Astrocyte of the cerebellum (primary cell): ENCODE data around the gene GGA2.

Experiments
- DNase-seq: peaks from one replicate; pipeline ENCODE4 v3.0.0-alpha.2; 2011; ENCODE audit warnings: low read depth
- H3K4me3 ChIP-seq: 2 replicates; pipeline ENCODE4 v1.5.1; 2011; ENCODE audit warnings: mild to moderate bottlenecking, low read depth, low read length, moderate library complexity
- CTCF ChIP-seq: IDR thresholded peaks from 2 replicates; pipeline ENCODE4 v1.5.1; 2012; ENCODE audit warnings: low read length, low read depth, moderate library complexity, mild to moderate bottlenecking; ENCODE audit errors: missing control alignments
- in situ Hi-C: cut with HindIII; loops from 2 replicates; pipeline ENCODE4 v1.10.0; 2017; ENCODE audit warnings: low sequenced_read_pairs

The GGA2 gene

DNA sequence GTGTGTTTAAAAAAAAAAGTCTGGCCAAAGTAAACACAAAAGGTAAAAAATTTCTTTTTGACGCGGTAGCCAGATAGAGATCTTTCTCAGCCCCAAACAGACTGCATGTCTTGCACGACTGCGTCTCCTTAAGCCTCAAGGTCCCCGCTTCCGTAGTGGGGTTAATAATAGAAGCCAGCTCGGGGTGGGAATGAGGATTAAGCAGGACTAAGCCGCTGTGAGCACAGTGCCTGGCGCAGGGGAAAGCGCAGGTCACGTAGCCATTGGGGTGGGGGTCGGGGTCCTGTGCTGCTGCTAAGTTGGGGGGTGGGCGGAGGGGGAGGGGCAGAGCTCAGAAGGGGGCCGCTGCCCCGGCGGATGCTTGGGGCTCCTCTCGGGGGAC, 521 bp downstream of the GGA2 start:
- H3K4me3 ChIP-seq: peak overlapping the region; percentile 50
- no peak for DNase-seq
- in situ Hi-C loops: no loop called here
- no peak for TF ChIP-seq CTCF

DNA sequence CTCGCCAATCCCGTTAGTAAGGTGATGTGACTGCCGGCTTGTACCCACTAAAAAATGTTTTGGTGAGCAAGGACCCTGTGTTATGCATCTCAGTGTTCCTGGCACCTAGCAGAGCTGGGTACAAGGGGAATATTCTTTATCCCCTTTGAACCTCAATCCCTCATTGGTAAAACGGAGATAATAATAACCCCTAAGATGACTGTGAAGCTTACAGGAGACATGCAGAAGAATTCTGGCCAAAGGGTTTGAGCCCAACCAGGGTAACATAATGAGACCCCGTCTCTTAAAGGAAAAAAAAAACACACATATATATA, 896 bp downstream of the GGA2 start:
- DNase-seq: no peak
- no peak for TF ChIP-seq CTCF
- in situ Hi-C loops: no loop called here
- H3K4me3 ChIP-seq: peak overlapping the region; percentile 50

DNA sequence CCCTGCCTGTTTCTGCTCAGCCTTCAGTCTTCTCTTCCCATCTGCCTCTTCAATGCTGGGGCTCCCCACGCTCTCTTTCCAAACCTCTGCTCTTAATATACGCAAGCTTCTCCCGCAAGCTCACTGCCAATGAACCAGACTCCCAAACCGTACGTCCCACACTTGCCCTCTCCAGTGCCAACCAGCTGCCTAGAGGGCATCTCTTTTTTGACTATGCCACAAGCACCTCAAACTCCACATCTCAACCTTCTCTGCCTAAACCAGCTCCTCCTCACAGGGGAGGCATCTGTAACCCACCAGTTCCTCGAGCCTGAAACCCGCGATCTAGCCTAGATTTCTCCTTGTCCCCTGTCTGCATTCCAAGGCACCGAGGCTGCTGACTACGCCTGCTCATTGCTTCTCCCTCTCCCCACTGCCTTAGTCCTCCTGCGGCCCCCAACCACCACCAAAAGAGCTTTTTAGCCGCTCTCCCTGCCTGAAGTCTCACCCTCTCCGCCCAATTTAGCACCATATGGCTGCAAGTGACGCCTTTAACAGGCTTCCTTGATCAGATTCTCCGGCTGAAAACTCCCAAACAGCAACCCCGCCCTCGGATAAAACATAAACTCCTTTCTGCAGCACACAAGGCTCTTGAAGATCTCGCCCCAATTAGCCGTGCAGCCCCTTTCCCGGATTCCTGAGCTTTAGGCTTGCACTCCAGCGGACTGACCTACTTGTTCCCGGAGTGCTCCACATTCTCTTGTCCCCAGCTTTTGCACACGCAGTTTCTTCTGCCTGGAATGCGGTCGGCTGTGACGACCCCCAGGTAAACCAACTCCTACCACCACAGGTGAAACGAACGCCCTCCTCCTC, 1.5 kb downstream of the GGA2 start:
- in situ Hi-C loops: no loop called here
- peak overlapping the region; percentile 50 for H3K4me3 ChIP-seq
- no peak for TF ChIP-seq CTCF
- DNase-seq: no peak

- in situ Hi-C loops: no loop called here
- TF ChIP-seq CTCF: no peak
- H3K4me3 ChIP-seq: no peak overlapping the region
- DNase-seq: no peak
These were observed 3.7 kb downstream of the GGA2 start for GRCh38 chr16:23506606-23506994.

DNA sequence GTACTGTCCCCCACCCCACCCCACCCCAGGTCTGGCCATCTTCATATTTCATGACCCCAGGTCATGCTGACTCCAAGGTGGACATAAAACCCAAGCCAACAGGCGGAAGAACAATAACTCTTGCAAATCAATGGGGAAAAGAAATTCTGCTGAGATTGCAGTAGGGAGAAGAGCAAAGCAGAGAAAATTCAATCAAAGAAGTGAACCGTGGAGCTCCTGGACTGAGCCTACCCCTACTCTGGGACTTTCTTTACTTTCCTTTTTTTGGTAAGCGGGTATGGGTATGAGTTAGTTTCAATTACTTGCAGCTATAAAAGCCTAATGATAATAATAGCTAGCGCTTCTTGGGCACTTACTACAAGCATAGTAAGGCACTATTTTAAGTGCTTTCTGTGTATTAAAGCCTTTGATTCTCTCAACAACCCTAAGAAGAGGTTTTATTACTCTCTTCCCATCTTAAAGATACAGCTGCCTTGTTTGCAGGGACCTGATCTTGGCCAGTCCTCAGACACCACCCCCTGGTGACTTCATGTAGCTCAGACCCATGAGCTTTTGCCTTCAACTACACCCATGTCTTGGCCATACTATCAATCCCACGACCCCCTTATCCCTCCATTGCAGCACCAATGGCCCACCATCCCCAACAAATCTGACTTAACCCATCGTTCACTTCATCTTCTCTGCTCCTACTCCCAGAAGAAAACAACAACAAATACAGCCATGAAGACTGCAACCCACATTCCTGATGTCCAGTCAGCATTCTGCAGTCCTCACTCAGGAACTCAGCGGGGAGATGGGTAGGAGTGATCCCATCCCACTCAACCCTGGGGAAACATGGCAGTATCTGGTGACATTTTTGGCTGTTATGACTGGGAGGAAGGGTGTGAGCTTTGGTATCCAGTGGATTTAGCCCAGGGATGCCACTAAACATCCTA, 4.4 kb downstream of the GGA2 start:
- in situ Hi-C loops: no loop called here
- TF ChIP-seq CTCF: no peak
- no peak for DNase-seq
- H3K4me3 ChIP-seq: peak overlapping the region; percentile 12

DNA sequence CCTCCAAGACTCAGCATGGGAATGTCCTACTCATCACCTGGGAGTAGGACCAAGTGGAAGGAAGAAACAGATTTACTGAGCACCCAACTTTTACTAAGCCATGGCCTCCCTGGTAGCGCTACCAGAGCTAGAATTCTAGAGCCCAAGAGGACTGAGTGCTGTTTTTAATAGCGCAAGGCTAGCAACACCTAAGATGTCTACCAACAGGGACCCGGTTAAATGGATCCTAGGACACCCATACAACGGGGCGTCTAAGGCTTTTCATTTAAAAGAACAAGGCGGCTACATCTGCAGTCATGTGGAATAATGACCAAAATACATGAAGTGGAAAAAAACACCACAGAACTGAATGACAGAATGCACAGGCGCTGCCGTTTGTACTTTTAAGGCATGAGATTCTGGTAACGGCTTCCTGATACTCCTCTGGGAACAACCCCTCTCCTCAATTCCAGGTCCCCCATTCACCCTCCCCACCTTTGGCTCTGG, 5.1 kb downstream of the GGA2 start:
- in situ Hi-C loops: no loop called here
- no peak for TF ChIP-seq CTCF
- peak overlapping the region; percentile 12 for H3K4me3 ChIP-seq
- peak; percentile 63 for DNase-seq
